CD4-positive, alpha-beta T cell treated with Interleukin-21 for 1 hour (primary cell): ENCODE data around the gene PTPN9.
"Not testable (repeated sequence)": the region's sequence is repeated elsewhere in the genome, so short reads cannot be mapped to it uniquely, and the experiment has no call there.

Experiments
- DNase-seq: peaks from one replicate; pipeline ENCODE4 v3.0.0-alpha.2; 2020

Gene PTPN9

DNA sequence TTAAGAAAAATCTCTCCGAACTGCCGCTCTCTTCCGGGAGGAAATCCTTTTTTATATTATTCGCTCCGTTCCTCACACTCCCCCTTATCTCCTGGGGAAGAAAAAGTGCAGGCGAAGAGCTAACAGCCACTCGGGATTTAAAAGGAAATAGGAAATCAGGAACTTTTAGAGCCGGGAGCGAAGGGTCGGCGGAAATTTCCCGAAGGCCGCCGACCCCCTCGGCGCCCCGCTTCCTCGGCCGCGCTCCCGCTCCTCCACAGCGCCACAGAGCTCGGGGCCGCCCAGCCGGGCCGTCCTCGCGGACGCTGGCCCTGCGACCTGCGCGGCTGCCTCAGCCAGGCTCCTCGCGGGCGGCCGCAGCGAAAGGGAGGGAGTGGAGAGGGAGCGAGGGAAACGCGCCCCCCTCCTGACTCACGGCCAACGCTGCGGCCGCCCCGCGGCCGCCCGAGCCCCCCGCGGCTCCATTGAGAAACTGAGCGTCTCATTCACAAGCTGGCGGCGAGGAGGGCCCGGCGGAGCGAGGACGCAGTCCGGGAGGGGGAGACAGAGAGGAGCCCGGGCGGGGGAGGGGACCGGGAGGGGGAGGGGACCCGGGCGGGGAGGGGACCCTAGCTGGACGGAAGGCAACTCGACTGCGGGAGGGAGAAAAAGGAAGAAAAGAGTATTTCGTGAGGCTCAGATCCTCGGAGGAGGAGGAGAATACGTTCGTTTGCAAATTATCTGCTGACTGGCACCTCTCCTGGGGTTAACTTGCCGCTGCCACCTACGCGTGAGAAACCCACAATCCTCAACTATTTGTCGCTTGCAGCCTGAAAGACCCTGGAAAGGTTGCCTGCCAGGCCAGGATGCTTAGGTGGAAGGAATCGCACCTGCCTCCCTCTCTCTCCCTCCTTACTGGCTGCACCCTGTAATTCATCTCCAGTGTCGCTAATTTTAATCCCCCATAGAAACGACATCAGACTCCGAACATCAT, at the start of gene PTPN9:
PTPN9 (minus strand) TSS at position 368 of the 973 bp plus-strand sequence. CDS start 539 bp downstream, outside the sequence.
- peak; percentile 72 for DNase-seq

DNA sequence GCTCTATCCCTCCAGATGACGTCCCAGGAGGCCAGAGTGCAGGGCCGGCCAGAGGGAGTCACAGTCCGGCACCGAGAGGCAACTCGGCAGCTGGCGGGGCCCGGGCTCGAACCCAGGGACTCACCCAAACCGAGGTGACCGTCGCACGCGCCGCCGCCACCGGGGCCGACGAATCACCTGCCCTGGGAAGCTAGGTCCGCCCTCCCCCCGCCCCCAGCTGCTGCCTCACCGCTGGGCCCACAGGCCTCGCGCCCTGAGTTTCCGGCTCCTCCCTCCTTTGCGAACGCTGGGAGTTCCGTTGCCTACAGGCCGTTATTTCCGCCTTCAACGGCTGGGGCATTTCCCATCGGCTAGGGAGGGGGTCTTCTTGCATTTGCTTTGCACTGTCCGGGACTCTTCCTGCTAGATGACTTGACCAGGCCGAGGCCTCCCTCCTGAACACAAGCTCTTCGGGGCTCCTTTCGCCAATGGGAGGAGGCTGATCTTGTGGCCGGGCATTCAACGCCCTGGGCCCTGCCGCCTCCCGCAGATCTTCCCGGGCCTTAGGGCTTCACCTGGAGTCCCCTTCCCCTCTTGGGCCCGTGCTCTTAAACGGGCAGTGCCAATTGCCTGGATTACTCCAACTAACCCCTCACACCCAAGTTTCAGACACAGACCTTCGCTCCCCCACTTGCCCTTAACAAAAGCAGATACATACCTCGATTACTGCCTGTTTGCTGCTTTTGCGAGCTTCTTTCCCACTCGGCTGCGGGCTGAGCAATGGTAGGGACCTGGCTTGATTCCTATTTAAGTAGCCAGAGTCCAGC, 46.6 kb upstream of the PTPN9 start, which contains the start of gene SNUPN:
SNUPN (minus strand) TSS at position 184 of the 806 bp plus-strand sequence. CDS start 4,674 bp downstream, outside the sequence.
- peak; percentile 93 for DNase-seq

DNA sequence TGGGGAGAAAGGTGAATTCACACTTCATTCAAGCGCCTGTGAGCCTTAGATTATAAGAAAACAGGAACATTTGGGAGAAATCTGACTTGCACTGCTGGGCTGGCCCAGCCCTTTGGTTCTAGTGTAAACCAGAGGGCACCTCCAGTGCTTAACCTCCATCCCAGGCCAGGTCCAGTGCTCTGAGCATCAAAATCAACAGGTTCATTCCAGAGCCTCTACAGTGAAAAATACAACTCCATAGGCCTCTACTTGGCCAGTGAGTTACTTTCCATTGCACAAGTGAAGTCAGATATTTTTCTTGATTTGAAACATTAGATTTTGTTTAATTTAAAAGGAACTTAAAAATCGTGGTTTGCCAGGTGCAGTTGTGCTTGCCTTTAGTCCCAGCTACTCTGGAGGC, 43.4 kb upstream of the PTPN9 start:
- DNase-seq = no peak

DNA sequence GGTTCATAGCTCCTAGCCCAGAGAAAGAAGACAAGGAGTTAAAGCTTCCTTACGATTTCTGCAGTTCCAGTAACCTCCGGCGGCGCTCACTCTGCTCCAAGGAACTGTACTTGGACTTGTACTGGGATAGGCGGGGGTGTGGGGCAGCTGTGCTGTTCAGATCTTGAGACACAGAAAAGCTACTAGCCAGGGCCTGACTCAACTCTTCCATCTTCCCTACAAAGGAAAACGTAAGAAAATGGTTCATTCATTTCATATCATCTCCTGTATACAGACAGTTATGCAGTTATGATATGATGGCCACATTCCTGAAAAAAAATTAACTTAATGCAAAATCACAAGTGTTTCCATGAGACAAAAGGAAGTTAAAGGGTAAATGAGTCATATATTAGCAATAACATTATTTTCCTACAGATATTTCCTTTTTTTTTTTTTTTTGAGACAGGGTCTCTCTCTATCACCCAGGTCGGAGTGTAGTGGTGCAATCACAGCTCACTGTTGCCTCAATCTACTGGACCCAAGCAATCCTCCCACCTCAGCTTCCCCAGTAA, 41.8 kb upstream of the PTPN9 start:
- no peak for DNase-seq

DNA sequence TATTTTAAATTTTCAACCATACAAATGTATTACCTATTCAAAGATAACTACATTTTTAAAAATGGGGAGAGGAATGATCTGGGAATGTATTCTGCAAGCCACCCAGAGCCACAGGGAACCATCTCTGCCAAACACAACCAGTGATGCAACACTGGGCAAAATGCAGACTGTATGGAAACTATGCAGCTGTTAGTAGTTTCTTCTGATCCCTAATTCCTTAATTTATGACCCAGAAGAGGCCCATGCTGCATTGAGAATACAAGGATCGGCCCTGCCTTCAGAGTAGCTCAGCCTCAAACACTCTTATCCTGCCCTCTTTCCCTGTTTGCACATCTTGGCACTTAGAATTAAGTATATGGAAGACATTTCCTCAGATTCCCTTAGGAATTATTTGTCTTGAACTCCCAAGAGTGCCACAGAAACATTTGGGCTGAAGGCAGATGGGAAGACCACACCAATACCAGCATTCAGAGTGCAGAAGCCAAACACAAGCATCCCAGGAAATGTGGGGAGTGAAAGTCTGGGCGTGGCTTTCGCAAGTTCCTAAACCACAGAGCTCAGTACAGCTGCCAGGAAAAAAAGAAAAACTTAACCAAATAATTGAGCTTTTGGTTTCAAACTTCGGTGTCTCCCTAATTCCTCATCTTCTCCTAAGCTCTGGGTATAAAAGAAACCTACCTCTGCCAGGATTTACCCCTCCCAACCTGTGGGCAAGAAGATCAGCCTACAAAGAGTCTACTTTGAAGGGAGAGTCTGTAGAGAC, 41.1 kb upstream of the PTPN9 start:
- no peak for DNase-seq

DNA sequence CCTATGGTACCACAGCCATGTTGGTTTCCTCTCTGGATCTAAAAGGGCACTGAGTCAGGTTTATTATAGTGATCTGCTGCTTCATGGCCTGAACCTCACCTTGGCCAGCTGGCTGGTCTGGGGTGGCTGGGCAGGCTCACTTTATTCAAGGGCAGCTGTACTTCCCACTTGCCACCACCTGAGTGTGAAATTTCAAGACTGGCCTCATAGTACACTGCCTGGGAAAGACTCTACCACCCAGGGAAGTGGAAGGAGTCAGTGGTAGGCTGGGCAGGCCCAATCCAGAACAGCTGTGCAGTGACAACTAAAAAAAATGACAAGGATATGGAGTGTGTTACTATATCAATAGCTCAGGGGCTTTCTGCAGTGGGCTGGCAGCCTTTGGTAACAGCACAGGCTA, 37.7 kb upstream of the PTPN9 start:
- no peak for DNase-seq

DNA sequence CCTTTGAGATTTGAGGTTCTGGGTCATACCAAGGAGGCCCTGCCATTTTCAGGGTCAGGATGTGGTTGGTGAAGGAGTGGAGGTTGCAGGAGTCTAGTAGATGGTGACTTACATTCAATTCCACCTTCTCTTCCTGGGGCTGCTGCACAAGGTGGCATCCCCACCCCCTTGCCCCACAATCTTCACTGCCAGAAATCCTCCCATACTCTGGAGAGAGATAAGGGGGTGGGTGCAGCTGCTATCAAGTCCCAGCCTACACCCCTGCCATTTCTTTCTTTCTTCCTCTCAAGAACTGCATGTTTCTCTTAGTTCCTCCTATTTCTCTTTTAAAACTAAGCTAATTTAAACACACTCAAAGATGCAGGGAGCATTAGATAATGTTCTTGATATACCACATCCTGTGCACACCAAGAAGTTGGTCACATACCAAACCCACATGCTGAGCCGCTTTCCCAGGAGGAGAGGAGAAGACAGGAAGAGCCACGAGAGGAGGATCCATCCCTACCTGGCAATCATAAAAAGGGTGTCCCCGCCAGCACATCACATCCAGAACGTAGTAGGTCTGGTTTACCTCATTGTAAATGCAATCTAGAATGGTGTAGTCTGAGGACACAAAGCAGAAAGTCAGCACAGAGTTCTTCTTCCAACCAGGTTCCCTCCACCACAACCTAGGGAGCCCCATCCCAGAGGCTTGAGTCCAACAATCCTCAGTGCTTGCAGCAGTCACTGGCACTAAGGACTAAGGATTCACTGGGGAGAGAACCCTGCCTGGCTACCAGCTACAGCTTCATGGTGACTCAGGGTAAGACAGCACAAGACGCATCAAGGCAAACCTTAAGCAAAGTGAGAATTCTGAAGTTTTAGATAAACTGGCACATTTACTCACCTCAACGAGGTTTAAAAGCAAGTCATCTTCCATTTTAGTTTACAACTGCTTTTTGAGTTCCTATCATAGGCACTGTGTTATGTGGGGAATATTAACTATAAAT, 27.9 kb upstream of the PTPN9 start:
- DNase-seq = peak; percentile 41

DNA sequence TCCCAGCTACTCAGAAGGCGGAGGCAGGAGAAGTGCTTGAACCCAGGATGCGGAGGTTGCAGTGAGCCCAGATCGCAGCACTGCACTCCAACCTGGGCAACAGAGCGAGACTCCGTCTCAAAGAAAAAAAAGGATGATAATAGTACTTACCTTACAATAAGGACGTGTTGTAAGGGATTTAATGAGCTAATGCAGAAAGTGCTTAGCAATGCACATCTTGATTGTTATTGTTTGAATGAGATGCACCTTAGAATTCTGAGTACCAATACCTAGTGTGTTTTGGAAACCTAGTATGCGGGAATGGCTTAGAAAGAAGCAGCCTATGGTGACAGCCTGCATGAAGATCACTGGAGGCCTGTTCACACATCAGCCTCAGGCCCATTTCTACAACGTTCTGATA, 26.9 kb upstream of the PTPN9 start:
- no peak for DNase-seq

DNA sequence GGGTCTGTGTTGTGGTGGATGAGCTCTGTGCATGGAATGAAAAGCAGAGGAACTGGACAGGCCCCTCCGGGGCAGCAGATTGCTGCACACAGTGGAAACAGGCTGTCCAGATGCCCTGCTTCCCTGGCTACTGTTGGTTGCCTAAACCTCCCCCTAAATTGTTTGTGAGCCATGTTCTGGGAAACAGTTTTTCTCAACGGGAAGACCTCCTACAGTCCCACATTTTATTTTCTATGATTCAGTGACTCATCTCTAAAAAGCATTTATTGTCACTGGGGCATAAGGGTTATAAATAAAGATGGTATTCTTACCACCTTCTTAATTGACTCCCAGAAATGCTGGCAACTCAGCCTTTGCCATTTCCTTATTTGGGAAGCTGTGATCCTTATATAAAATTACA, 20.3 kb upstream of the PTPN9 start:
- DNase-seq = no peak

DNA sequence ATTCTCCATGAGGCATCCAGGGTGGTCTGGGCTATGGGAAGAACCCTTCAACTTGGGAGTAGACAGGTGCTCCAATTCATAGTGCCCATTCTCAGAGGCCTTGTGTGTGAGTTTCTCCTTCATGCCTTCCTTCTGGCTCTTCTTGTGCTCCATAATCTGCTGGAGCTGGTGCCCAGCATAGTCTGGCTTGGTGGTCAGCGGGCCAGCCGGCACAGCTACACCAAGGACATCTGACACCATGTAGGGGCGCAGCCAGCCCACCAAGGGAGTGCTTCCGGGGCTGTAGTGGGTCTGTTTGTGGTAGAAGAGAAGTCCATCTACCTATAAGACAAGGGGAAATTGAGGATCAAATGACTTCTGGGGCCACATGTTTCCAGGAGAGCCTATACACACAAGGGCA, 19.2 kb upstream of the PTPN9 start:
- no peak for DNase-seq

DNA sequence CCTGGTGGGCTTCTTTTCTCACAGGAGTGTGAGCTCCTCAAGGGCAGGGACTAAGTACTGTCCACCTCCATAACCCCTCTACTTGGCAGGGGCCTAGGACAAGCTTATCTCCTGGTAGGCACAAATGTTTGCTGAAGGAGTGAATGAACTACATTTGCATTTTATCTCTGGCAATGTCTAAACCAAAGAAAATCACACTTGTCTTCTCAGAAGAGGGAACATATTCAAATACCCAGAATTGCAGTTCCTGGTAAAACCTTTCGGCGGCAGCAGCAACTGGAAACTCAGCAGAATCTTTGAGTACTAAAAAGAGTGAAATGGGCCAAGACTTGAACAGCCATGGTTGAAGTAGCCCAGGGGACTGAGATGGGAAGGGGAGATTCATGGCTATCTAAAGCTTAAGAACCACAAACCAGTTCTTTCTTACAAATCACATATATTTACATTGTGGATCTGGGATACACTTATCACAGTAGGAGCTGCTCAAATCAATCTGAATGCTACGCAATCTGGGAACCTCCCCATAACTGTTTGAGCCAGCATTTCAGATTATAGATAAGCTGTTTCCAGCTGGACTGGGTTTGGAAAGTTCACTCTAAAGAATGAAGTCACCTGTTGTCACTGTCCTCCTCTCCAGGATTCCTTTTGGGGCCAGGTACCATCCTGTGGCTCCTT, 18.7 kb upstream of the PTPN9 start:
- DNase-seq = peak; percentile 62

DNA sequence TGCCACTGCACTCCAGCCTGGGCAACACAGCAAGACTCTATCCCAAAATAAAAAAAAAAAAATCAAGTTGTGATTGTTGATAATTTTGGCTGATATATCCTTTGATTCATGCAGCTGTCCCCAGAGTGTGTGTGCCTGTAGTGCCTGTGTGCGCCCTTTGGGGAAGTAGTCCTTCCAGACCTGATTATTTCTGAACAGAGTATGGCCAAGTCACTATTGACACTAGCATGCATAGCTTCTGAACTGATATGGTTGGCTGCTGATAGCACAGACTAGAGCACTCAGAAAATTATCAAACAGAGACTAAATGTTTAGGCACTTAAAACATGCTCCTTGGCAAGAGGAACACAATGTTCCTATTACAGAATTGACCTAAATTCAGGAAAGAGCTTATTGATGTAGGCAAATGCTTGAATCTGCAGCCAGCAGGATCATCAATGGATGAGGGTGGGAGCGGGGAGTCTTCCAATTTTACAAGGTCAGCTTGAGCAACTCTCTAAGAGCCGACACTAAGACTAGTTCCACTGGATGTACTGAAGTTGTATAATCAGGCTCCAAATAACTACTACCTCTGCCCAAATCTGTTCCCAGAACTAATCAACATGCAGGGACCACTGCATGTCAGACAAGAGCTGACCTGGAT, 17.7 kb upstream of the PTPN9 start:
- DNase-seq = no peak

DNA sequence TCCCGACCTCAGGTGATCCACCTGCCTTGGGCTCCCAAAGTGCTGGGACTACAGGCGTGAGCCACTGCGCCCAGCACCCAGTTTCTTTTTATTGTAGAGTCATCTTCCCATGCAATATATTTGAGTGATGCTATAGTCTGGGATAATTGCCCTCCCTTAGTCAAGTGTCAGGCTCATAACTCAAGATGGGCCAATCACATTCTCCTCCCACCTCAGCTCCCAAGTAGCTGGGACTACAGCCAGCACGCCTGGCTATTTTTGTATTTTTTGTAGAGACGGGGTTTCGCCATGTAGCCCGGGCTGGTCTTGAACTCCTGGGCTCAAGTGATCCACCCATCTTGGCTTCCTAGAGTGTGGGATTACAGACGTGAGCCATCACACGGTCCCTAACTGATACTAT, 15.2 kb upstream of the PTPN9 start:
- no peak for DNase-seq

DNA sequence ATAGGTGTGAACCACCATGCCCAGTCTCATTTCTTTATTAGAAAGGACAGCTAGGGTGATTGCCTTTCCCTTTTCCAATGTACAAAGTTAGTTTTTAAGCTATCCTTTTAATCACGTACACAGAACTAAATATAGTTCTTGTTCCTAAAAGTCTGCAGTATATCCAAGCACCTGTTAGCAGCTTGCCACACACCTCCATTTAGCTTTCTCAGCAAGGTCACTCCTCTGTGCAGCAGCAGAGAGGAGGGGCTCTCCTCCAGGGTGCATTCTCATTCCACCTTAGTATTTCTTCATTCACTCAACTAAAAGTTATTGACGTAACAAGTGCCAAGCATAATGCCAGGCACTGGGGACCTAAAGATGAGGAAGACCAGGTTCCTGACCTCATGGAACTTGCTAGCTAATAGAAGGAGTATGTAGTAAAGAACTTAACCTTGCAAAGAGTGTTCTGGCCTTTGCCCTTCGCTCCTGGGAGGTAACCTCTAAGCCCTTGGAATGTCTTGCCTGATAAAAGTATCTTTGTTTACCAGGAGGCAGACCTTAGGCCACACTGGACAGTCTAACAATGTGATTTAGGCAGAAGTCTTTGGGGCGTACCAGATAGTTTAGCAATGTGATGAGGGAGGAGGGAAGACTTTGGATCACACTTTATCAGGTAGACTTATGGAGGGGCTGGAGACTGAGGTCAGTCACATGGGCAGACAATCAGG, 12.7 kb upstream of the PTPN9 start:
- DNase-seq = no peak

DNA sequence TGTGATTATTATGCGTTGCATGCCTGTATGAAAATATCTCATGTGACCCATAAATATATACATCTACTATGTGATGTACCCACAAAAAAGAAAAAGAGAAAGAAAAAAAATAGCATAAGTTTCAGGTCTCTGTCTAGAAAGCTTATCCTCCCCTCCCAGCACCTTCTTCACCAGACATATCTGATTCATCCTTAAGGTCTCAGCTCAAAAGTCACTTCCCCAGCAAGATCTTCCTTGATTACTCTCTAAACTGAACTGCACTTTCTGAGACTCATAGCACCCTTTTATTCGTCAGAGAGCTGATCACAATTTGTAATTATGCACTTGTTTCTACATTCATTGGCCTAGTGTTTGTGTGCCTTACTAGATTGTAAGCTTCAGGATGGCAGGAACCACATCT, 11.1 kb upstream of the PTPN9 start:
- DNase-seq = no peak

DNA sequence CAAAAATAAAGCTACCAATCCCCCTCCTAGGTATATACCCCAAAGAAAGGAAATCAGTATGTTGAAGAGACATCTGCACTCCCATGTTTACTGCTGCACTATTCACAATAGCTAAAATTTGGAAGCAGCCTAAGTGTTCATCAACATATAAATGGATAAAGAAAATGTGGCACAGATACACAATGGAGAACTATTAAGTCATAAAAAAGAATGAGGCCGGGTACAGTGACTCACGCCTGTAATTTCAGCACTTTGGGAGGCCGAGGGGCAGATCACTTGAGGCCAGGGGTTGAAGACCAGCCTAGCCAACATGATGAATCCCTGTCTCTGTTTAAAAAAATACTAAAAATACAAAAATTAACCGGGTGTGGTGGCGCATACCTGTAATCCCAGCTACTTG, 10.0 kb upstream of the PTPN9 start:
- DNase-seq = no peak

DNA sequence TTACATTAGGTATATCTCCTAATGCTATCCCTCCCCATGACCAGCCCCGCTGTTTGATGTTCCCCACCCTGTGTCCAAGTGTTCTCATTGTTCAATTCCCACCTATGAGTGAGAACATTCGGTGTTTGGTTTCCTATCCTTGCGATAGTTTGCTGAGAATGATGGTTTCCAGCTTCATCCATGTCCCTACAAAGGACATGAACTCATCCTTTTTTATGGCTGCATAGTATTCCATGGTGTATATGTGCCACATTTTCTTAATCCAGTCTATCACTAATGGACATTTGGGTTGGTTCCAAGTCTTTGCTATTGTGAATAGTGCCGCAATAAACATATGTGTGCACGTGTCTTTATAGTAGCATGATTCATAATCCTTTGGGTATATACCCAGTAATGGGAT, 7.3 kb upstream of the PTPN9 start:
- DNase-seq = not testable (repeated sequence)

DNA sequence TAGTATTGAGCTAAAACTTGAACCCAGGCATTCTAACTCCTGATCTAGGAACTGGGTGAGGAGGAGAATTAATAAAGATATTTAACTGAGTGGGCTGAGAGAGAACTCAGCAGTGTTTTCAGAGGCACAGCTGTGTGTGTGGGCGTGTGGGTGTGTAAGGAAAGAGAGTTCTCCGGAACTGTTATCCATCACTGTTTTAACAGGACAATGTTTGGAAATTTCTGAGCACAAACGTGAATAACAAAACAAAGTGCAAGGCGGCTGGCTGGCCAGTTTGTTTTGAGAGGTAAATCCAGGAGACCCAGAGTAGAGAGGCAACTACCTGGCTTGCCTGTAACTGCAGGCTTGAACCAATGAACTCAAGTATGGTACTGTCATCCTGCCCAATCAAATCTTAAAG, 5.0 kb upstream of the PTPN9 start:
- no peak for DNase-seq

DNA sequence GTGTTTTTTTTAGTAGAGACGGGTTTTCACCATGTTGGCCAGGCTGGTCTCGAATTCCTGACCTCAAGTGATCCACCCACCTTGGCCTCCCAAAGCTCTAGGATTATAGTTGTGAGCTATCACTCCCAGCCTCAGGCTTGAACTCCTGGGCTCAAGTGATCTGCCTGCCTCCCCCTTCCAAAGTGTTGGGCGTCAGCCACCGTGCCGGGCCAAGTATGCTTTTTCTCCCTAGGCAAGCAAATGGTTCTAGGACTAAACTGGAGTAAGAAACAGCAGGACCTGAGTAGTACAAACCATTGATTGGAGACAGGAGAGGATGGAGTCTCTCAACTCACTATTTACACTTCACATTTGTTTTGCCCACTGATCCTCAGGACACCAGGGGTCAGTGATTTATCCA, 4.6 kb upstream of the PTPN9 start:
- DNase-seq = no peak

DNA sequence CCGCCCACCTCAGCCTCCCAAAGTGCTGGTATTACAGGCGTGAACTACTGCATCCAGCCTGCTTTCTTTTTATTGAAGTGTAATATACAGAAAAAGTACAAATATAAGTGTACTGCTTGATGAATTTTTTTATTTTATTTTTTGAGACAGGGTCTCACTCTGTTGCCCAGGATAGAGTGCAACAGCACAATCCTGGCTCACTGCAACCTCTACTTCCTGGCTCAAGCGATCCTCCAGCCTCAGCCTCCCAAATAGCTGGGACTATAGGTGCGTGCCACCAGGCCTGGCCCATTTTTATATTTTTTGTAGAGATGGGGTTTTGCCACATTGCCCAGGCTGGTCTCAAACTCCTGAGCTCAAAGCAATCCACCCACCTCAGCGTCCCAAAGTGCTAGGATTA, 3.8 kb upstream of the PTPN9 start:
- DNase-seq = not testable (repeated sequence)
